ENCODE data around the gene DENND10. TPM values are rescaled to one million over a fixed set of nuclear protein-coding genes. Genes with fewer than 3 reads are reported as not detected.
A peak's percentile ranks its signal among the peaks of the same experiment; 100 is the strongest.

DENND10 gene
- total RNA-seq, 4 donors from 2014 or later = 23.8 to 50.2 (median 42.8) TPM

GRCh38 chr10:119138346-119139306 is 34.7 kb downstream of the DENND10 start:
- H3K4me1 ChIP-seq = no peaks in the 10 kb centered on the region
- H3K9me3 ChIP-seq = no peaks in the 10 kb centered on the region
- no peak for DNase-seq
- TF ChIP-seq CTCF (IDR thresholded peaks at IDR 0.05) (no peak), POLR2A (IDR thresholded peaks at IDR 0.05) (no peak)
- H3K27ac ChIP-seq = no peak overlapping the region
- intact Hi-C loops (cut with DNase I; ENCODE audit: low total_unique reads) = no loop called here
- H3K27me3 ChIP-seq = no peaks in the 10 kb centered on the region
- H3K4me3 ChIP-seq = no peak overlapping the region
- no peaks in the 10 kb centered on the region for H3K36me3 ChIP-seq

- no peaks in the 10 kb centered on the region for H3K9me3 ChIP-seq
- intact Hi-C loops (cut with DNase I; ENCODE audit: low total_unique reads) = no loop called here
- H3K27me3 ChIP-seq = no peaks in the 10 kb centered on the region
- H3K36me3 ChIP-seq = no peaks in the 10 kb centered on the region
- DNase-seq = no peak
- TF ChIP-seq POLR2A (IDR thresholded peaks at IDR 0.05) (no peak), CTCF (IDR thresholded peaks at IDR 0.05) (peak; percentile 9 to 41 (median 32))
- H3K4me1 ChIP-seq = no peaks in the 10 kb centered on the region
- no peak overlapping the region for H3K4me3 ChIP-seq
- H3K27ac ChIP-seq = no peak overlapping the region
These were observed 35.7 kb downstream of the DENND10 start for GRCh38 chr10:119139464-119140067.

- intact Hi-C loops (cut with DNase I; ENCODE audit: low total_unique reads) = no loop called here
- DNase-seq = no peak
- Histone ChIP-seq H3K4me1 (no peaks in the 10 kb centered on the region), H3K9me3 (no peaks in the 10 kb centered on the region), H3K36me3 (no peaks in the 10 kb centered on the region), H3K4me3 (no peak overlapping the region), H3K27me3 (no peaks in the 10 kb centered on the region), H3K27ac (no peak overlapping the region)
- TF ChIP-seq POLR2A (IDR thresholded peaks at IDR 0.05) (no peak), CTCF (IDR thresholded peaks at IDR 0.05) (no peak)
These were observed 36.8 kb downstream of the DENND10 start for GRCh38 chr10:119140603-119141245.

- Histone ChIP-seq H3K4me3 (no peak overlapping the region), H3K9me3 (no peaks in the 10 kb centered on the region), H3K27ac (no peak overlapping the region), H3K27me3 (no peaks in the 10 kb centered on the region), H3K4me1 (no peaks in the 10 kb centered on the region), H3K36me3 (no peaks in the 10 kb centered on the region)
- intact Hi-C loops (cut with DNase I; ENCODE audit: low total_unique reads) = no loop called here
- no peak for DNase-seq
- TF ChIP-seq CTCF (IDR thresholded peaks at IDR 0.05) (no peak), POLR2A (IDR thresholded peaks at IDR 0.05) (no peak)
These were observed 39.7 kb downstream of the DENND10 start for GRCh38 chr10:119143657-119144056.

- no peaks in the 10 kb centered on the region for H3K4me1 ChIP-seq
- H3K9me3 ChIP-seq = no peaks in the 10 kb centered on the region
- H3K27ac ChIP-seq = no peak overlapping the region
- DNase-seq = no peak
- H3K4me3 ChIP-seq = no peak overlapping the region
- intact Hi-C loops (cut with DNase I; ENCODE audit: low total_unique reads) = no loop called here
- no peaks in the 10 kb centered on the region for H3K27me3 ChIP-seq
- H3K36me3 ChIP-seq = no peaks in the 10 kb centered on the region
- no peak for TF ChIP-seq POLR2A (IDR thresholded peaks at IDR 0.05)
- TF ChIP-seq CTCF (IDR thresholded peaks at IDR 0.05) = no peak
These were observed 45.2 kb downstream of the DENND10 start for GRCh38 chr10:119149157-119149556.
